Small intestine (tissue), 7 donors: ENCODE data around the gene CCDC68. TPM values are rescaled to one million over a fixed set of nuclear protein-coding genes. Genes with fewer than 3 reads are reported as not detected.
A peak's percentile ranks its signal among the peaks of the same experiment; 100 is the strongest.
"Not testable (repeated sequence)": the region's sequence is repeated elsewhere in the genome, so short reads cannot be mapped to it uniquely, and the experiment has no call there.

Source experiments
- DNase-seq, 2 donors: peaks; one replicate each; pipeline versions ENCODE4 v3.0.0 to v3.0.0-alpha.2; 2013
- FAIRE-seq: peaks from 2 replicates; lab custom pipeline; 2012; peaks lifted over from hg19 to GRCh38; lab: Jason Lieb, UNC
- H3K27ac ChIP-seq, 3 donors: one replicate each; pipeline ENCODE4 v1.5.1; 2013; ENCODE audit warnings: low read length in 2 of 3, mild to moderate bottlenecking in 2 of 3, control low read depth in 1 of 3, inconsistent platforms in 1 of 3, low read depth in 1 of 3, moderate library complexity in 1 of 3
- H3K27me3 ChIP-seq, 3 donors: one replicate each; pipeline ENCODE4 v1.6.1; 2013; ENCODE audit warnings: low read length in 3 of 3, inconsistent platforms in 1 of 3; ENCODE audit not compliant: control insufficient read depth in 3 of 3, insufficient read depth in 3 of 3
- H3K36me3 ChIP-seq, 3 donors: one replicate each; pipeline ENCODE4 v1.6.1; 2013; ENCODE audit warnings: low read length in 3 of 3, inconsistent platforms in 1 of 3, low read depth in 1 of 3, mild to moderate bottlenecking in 1 of 3, moderate library complexity in 1 of 3; ENCODE audit not compliant: control insufficient read depth in 3 of 3, insufficient read depth in 2 of 3
- H3K4me1 ChIP-seq, 3 donors: one replicate each; pipeline ENCODE4 v1.6.1; 2013; ENCODE audit warnings: low read length in 2 of 3, inconsistent platforms in 1 of 3, low read depth in 1 of 3, mild to moderate bottlenecking in 1 of 3, moderate library complexity in 1 of 3; ENCODE audit not compliant: control insufficient read depth in 3 of 3, insufficient read depth in 2 of 3
- H3K4me3 ChIP-seq, 3 donors: one replicate each; pipeline ENCODE4 v1.5.1; 2013; ENCODE audit warnings: low read length in 3 of 3, control low read depth in 1 of 3, inconsistent platforms in 1 of 3, low read depth in 1 of 3, mild to moderate bottlenecking in 1 of 3, moderate library complexity in 1 of 3
- H3K9me3 ChIP-seq, 2 donors: one replicate each; pipeline ENCODE4 v1.6.1; 2013; ENCODE audit warnings: low read depth in 1 of 2, low read length in 1 of 2; ENCODE audit not compliant: control insufficient read depth in 2 of 2, insufficient read depth in 1 of 2
- WGBS, 3 donors: extraction: QIAGEN DNeasy Blood & Tissue Kit; methylation state at CpG; one replicate each; pipeline ENCODE4 v1.1.7; 2013; 5-methylcytosine and 5-hydroxymethylcytosine counted together
- polyA plus RNA-seq, 4 donors: library from polyadenylated mRNA; stranded (reverse) in 3 of 4; unstranded in 1 of 4; fragments of 200-250 nt in 3 of 4; fragments of 120-200 nt in 1 of 4; gene quantifications; one replicate each; pipeline versions ENCODE4 v1.2.1 to v1.2.3, GENCODE V29; 2013
- donor health status: healthy with polysubstance abuse.
- donor health status: control.
- donor health status: control.
- donor health status: Bipolar disorder and iron deficiency.
- donor health status: healthy.

CCDC68 gene
- polyA plus RNA-seq, 4 donors, result 11.2 to 40.2 (median 31.6) TPM

GRCh38 chr18:54859667-54860421 lies 99.4 kb downstream of the CCDC68 start:
- Histone ChIP-seq H3K27ac (no peak overlapping the region), H3K9me3 (no peaks in the 10 kb centered on the region), H3K4me3 (no peak overlapping the region), H3K27me3 (no peaks in the 10 kb centered on the region), H3K36me3 (no peaks in the 10 kb centered on the region), H3K4me1 (no peaks in the 10 kb centered on the region)
- DNase-seq, result peak in 1 of 2 donors; percentile 9
- 59 to 67% (median 62%) methylated on average over 9 of the region's 9 CpGs for WGBS, 3 donors
- FAIRE-seq, result peak; percentile 10

- 87 to 94% (median 90%) methylated on average over 3 of the region's 3 CpGs for WGBS, 3 donors
- Histone ChIP-seq H3K27ac (no peak overlapping the region), H3K4me1 (no peaks in the 10 kb centered on the region), H3K9me3 (no peaks in the 10 kb centered on the region), H3K36me3 (no peaks in the 10 kb centered on the region), H3K4me3 (no peak overlapping the region), H3K27me3 (no peaks in the 10 kb centered on the region)
- DNase-seq, result no peak
- FAIRE-seq, result no peak
Measured at GRCh38 chr18:54857499-54857898, 101.8 kb downstream of the CCDC68 start.

- Histone ChIP-seq H3K9me3 (no peaks in the 10 kb centered on the region), H3K4me1 (no peaks in the 10 kb centered on the region), H3K27me3 (no peaks in the 10 kb centered on the region), H3K36me3 (no peaks in the 10 kb centered on the region), H3K4me3 (no peak overlapping the region), H3K27ac (no peak overlapping the region)
- no peak for DNase-seq
- no peak for FAIRE-seq
- 77 to 94% (median 85%) methylated on average over 2 of the region's 2 CpGs for WGBS, 3 donors
Measured at GRCh38 chr18:54856105-54856646, 103.1 kb downstream of the CCDC68 start.

- not testable (repeated sequence) for H3K27me3 ChIP-seq, DNase-seq, H3K4me3 ChIP-seq, H3K4me1 ChIP-seq, H3K27ac ChIP-seq, H3K36me3 ChIP-seq, FAIRE-seq, H3K9me3 ChIP-seq
- WGBS, 3 donors, result 93 to 98% (median 94%) methylated on average over 3 of the region's 3 CpGs
Measured at GRCh38 chr18:54855050-54855449, 104.2 kb downstream of the CCDC68 start.

- H3K4me1 ChIP-seq, result no peaks in the 10 kb centered on the region
- WGBS, 3 donors, result 63 to 81% (median 70%) methylated on average over 6 of the region's 6 CpGs
- H3K27me3 ChIP-seq, result no peaks in the 10 kb centered on the region
- no peak for FAIRE-seq
- no peak overlapping the region for H3K4me3 ChIP-seq
- no peak overlapping the region for H3K27ac ChIP-seq
- no peak for DNase-seq
- no peaks in the 10 kb centered on the region for H3K36me3 ChIP-seq
- H3K9me3 ChIP-seq, result no peaks in the 10 kb centered on the region
Measured at GRCh38 chr18:54852780-54853675, 106.2 kb downstream of the CCDC68 start.

Other genes starting within 250 kb of the CCDC68 start
- 1 to 10 TPM; 2.0 to 7.5 (median 3.9) TPM for gene RAB27B, start 131.0 kb downstream of the CCDC68 start, polyA plus RNA-seq